Islet of Langerhans (tissue), 1 donor: ENCODE results near the gene RPL7A.
"Not testable (repeated sequence)": the region's sequence is repeated elsewhere in the genome, so short reads cannot be mapped to it uniquely, and the experiment has no call there.

ENCODE experiments used
- FAIRE-seq: peaks from one replicate; lab custom pipeline; 2011; peaks lifted over from hg19 to GRCh38; lab: Jason Lieb, UNC

RPL7A gene

DNA sequence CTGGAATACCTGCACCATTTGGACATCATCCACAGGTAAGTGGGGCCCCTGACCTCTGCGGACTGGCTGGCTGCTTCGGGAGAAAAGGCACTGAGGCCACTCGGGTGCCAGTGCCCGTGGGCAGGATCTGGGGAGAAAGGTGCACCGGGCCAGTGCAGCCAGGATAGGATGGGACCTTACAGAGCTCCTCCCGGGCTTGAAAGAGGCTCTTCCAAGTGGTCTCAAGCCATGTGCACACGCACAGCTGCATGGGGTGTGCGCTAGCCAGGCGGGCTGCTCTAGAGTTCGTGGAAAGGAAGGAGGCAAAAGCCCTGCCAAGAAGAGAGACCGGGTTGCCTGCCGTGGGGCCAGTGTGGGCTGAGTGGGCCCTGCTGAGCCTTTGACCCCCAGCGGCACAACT lies 41.5 kb downstream of the RPL7A start:
- FAIRE-seq: no peak

GRCh38 chr9:133390713-133391112 lies 42.7 kb downstream of the RPL7A start:
- no peak for FAIRE-seq

GRCh38 chr9:133391449-133391848 lies 43.4 kb downstream of the RPL7A start:
- not testable (repeated sequence) for FAIRE-seq

DNA sequence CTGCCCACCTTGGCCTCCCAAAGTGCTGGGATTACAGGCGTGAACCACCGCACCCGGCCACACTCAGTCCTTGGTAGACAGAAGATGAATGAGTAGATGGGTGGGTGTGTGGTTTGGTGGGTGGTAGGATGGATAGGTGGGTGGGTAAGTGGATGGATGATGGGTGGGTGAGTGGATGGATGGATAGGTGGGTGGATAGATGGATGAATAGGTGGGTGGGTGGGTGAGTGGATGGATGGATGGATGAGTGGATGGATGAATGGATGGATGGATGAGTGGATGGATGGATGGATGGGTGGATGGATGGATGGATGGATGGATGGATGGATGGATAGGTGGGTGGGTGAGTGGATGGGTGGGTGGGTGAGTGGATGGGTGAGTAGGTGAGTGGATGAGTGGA lies 44.3 kb downstream of the RPL7A start:
- not testable (repeated sequence) for FAIRE-seq

- FAIRE-seq: no peak
Observed at GRCh38 chr9:133393399-133393798, 45.4 kb downstream of the RPL7A start.

- no peak for FAIRE-seq
Observed at GRCh38 chr9:133394687-133395271, 46.8 kb downstream of the RPL7A start.

GRCh38 chr9:133396952-133397351 lies 48.9 kb downstream of the RPL7A start:
- no peak for FAIRE-seq

DNA sequence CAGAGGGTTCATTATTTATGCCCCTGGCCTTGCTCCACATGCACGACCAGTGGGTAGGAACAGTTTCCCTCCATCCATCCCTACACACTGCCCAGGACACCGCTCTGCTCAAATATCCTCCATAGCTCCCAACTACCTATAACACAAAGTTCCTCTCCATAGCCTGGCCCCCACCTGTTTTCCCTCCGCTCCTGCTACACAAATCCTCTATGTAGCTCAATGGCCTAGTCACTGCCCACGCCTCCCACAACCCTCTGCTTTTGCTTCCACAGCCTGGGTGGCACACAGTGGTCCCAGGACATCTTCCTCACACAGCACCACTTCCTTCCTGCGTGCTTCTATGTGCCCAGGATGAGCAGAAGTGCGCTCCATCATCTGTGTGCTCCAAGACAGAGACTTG lies 49.4 kb downstream of the RPL7A start:
- FAIRE-seq: no peak

DNA sequence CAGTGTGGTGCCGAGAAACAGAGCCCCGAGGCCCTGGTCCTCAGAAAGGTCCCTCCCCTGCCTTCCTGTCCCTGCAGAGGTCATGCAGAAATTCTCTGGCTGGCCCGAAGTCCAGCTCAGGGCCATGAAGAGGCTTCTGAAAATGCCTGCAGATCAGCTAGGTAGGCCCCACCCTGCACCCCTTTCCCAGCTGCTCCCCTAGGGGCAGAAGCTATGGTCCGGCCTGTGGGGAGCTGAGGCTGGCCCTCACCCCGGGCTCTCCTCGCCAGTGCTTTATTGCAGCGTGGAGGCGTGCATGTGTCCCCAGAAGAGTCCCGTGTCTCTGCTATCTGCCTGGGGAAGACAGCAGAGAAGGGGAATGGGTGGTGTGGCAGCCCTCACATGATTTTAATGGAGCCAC lies 49.9 kb downstream of the RPL7A start:
- FAIRE-seq: no peak

DNA sequence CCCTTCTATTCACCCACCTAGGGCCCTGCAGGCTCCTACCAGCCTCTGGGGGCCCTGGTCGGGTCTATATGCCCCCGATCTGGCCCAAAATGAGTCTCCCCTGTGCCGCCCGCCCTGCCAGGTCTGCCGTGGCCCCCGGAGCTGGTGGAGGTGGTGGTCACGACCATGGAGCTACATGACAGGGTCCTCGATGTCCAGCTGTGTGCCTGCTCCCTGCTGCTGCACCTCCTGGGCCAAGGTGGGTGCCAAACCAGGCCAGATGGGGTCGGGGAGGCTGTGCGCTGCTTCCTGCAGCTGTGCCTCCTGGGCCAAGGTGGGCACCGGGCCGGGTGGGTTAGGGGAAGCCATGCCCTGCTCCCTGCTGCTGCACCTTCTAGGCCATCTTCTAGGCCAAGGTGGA lies 52.3 kb downstream of the RPL7A start:
- no peak for FAIRE-seq
